ENCODE measurements around the gene MYH7.

- no peak for TF ChIP-seq CTCF (conservative IDR thresholded peaks at IDR 0.05; ENCODE audit: low read depth, low read length)
- TF ChIP-seq RAD21 (IDR thresholded peaks at IDR 0.05; ENCODE audit: low read length) = no peak
- no peak for TF ChIP-seq CHD1 (IDR thresholded peaks at IDR 0.05; ENCODE audit: low read depth, low read length)
- TF ChIP-seq POLR2A (IDR thresholded peaks at IDR 0.05; ENCODE audit: low read depth, low read length) = no peak
- TF ChIP-seq CEBPB (IDR thresholded peaks at IDR 0.05; ENCODE audit: low read depth, low read length) = no peak
- no peak for TF ChIP-seq MAFK (IDR thresholded peaks at IDR 0.05; ENCODE audit: low read depth, low read length)
- no peak for TF ChIP-seq USF2 (IDR thresholded peaks at IDR 0.05; ENCODE audit: low read depth, low read length)
- no peak for TF ChIP-seq SMC3 (IDR thresholded peaks at IDR 0.05; ENCODE audit: low read depth, low read length)
- TF ChIP-seq NFE2L2 (IDR thresholded peaks at IDR 0.05; ENCODE audit: low read depth, low read length) = no peak
- no peak for TF ChIP-seq BHLHE40 (IDR thresholded peaks at IDR 0.05; ENCODE audit: low read depth, low read length)
- no peak for TF ChIP-seq RCOR1 (IDR thresholded peaks at IDR 0.05; ENCODE audit: insufficient replicate concordance, low read length)
- TF ChIP-seq MAZ (IDR thresholded peaks at IDR 0.05; ENCODE audit: borderline replicate concordance, low read depth, low read length) = no peak
- no peak for TF ChIP-seq MXI1 (IDR thresholded peaks at IDR 0.05; ENCODE audit: borderline replicate concordance, low read depth, low read length)
These were observed 29.8 kb upstream of the MYH7 start for GRCh38 chr14:23465261-23465660.
